Measurements from ENCODE around the gene PTPRR.

The PTPRR gene

DNA sequence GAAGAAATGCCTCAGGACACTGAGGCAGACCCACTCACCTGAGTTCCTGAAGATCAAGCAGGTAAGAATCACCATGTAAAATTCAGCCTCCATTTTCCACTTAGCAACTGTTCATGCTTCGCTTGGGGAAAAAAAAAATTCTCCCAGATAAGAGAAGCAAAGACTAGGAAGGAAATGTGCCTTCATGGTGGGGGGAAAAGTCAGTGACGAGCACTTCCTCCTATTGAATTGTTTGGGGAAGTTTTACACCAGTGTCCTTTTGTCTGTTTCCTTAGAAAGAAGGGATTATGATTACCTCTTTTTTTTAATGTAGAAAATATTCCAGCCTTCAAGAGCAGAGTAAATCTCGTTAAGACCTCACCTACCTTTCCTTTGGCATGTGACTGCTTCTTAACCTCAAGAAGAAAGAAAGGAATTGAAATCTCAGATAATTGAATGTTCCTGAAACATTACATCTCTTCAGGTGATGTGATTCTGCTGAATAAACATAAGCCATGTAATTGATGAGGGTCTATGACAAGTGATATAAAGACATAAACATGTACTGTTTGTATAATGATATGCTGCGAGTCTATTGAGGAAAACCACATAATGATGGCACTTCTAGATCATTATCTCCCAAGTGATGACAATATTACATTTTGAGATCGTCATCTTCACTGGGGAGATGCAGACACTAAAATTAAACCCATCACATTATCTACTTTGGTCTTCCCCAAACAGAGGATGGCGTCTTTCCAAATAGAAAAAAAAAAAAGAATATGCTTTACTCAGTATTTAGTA is 283.0 kb downstream of the PTPRR start, which contains the start of gene PTPRB:
Gene PTPRB, minus strand, starts transcription at position 127 of the 783 bp plus-strand sequence. Its CDS starts 34 bp downstream, at position 93.
- TF ChIP-seq ZNF8 (CRISPR knock-in tag; IDR thresholded peaks at IDR 0.05) (no peak), RARB (CRISPR knock-in tag; IDR thresholded peaks at IDR 0.05) (no peak), OSR1 (CRISPR knock-in tag; IDR thresholded peaks at IDR 0.05) (no peak), CREB5 (CRISPR knock-in tag; IDR thresholded peaks at IDR 0.05; ENCODE audit: low read depth) (no peak)
- ATAC-seq = no peak

GRCh38 chr12:70635755-70636154 is 284.8 kb downstream of the PTPRR start:
- TF ChIP-seq, protein P1, sequence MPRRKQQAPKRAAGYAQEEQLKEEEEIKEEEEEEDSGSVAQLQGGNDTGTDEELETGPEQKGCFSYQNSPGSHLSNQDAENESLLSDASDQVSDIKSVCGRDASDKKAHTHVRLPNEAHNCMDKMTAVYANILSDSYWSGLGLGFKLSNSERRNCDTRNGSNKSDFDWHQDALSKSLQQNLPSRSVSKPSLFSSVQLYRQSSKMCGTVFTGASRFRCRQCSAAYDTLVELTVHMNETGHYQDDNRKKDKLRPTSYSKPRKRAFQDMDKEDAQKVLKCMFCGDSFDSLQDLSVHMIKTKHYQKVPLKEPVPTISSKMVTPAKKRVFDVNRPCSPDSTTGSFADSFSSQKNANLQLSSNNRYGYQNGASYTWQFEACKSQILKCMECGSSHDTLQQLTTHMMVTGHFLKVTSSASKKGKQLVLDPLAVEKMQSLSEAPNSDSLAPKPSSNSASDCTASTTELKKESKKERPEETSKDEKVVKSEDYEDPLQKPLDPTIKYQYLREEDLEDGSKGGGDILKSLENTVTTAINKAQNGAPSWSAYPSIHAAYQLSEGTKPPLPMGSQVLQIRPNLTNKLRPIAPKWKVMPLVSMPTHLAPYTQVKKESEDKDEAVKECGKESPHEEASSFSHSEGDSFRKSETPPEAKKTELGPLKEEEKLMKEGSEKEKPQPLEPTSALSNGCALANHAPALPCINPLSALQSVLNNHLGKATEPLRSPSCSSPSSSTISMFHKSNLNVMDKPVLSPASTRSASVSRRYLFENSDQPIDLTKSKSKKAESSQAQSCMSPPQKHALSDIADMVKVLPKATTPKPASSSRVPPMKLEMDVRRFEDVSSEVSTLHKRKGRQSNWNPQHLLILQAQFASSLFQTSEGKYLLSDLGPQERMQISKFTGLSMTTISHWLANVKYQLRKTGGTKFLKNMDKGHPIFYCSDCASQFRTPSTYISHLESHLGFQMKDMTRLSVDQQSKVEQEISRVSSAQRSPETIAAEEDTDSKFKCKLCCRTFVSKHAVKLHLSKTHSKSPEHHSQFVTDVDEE (CRISPR knock-in tag; IDR thresholded peaks at IDR 0.05) = no peak
- no peak for TF ChIP-seq ARNTL (CRISPR knock-in tag; IDR thresholded peaks at IDR 0.05; ENCODE audit: borderline replicate concordance, low read depth)
- no peak for TF ChIP-seq ESRRG (CRISPR knock-in tag; IDR thresholded peaks at IDR 0.05)
- TF ChIP-seq CSDC2 (CRISPR knock-in tag; IDR thresholded peaks at IDR 0.05) = no peak
- no peak for TF ChIP-seq ISL1 (CRISPR knock-in tag; IDR thresholded peaks at IDR 0.05)
- no peak for TF ChIP-seq ZNF70 (CRISPR knock-in tag; IDR thresholded peaks at IDR 0.05)
- TF ChIP-seq ZNF8 (CRISPR knock-in tag; IDR thresholded peaks at IDR 0.05) = no peak
- no peak for TF ChIP-seq ZFP3 (CRISPR knock-in tag; IDR thresholded peaks at IDR 0.05)
- TF ChIP-seq ZFP30 (CRISPR knock-in tag; IDR thresholded peaks at IDR 0.05) = no peak
- TF ChIP-seq RARB (CRISPR knock-in tag; IDR thresholded peaks at IDR 0.05) = no peak
- no peak for TF ChIP-seq ZNF565 (CRISPR knock-in tag; conservative IDR thresholded peaks at IDR 0.05; ENCODE audit: low read depth)
- no peak for TF ChIP-seq PPARA (CRISPR knock-in tag; IDR thresholded peaks at IDR 0.05; ENCODE audit: borderline replicate concordance)
- no peak for TF ChIP-seq CREB5 (CRISPR knock-in tag; IDR thresholded peaks at IDR 0.05; ENCODE audit: low read depth)
- no peak for TF ChIP-seq ZC3H10 (CRISPR knock-in tag; IDR thresholded peaks at IDR 0.05)
- TF ChIP-seq CSRNP3 (CRISPR knock-in tag; IDR thresholded peaks at IDR 0.05) = no peak
- no peak for TF ChIP-seq GLIS3 (CRISPR knock-in tag; IDR thresholded peaks at IDR 0.05)
- no peak for TF ChIP-seq POU6F1 (CRISPR knock-in tag; IDR thresholded peaks at IDR 0.05; ENCODE audit: borderline replicate concordance, low read depth)
- ATAC-seq = no peak

DNA sequence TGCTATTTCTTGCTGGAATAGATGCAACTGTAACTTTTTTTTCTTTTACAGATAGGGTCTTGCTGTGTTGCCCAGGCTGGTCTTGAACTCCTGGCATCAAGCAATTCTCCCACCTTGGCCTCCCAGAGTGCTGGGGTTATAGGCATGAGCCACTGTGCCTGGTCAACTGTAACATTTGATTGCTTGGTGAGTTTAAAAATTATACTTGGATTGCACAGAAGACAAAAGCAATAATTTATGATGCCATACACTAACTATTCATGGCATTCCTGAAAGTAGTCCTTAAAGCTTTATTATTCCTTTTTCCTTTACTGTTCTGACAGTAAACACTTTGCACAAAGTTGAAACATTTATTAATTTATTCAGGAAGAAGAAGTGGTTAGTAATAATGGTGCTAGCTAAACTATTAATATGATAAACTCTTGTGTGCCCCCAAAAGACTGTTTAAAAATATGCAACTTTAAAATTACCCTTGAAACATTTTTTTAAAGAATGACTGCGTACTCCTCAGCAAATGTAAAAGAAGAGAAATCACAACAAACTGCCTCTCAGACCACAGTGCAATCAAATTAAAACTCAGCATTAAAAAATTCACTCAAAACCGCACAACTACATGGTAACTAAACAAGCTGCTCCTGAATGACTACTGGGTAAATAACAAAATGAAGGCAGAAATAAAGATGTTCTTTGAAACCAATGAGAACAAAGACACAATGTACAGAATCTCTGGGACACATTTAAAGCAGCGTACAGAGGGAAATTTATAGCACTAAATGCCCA is 291.6 kb downstream of the PTPRR start:
- no peak for ATAC-seq
- TF ChIP-seq CSDC2 (CRISPR knock-in tag; IDR thresholded peaks at IDR 0.05) (no peak), PPARA (CRISPR knock-in tag; IDR thresholded peaks at IDR 0.05; ENCODE audit: borderline replicate concordance) (no peak), ZC3H10 (CRISPR knock-in tag; IDR thresholded peaks at IDR 0.05) (no peak), RARB (CRISPR knock-in tag; IDR thresholded peaks at IDR 0.05) (no peak), OSR1 (CRISPR knock-in tag; IDR thresholded peaks at IDR 0.05) (no peak)

All from SK-N-SH treated with all-trans-retinoic acid at 6 μM for 48 hours (cell line).